ENCODE data around the gene UBE2V1.

UBE2V1 gene

GRCh38 chr20:50061151-50062005 is 51.6 kb downstream of the UBE2V1 start:
- DNase-seq = no peak

DNA sequence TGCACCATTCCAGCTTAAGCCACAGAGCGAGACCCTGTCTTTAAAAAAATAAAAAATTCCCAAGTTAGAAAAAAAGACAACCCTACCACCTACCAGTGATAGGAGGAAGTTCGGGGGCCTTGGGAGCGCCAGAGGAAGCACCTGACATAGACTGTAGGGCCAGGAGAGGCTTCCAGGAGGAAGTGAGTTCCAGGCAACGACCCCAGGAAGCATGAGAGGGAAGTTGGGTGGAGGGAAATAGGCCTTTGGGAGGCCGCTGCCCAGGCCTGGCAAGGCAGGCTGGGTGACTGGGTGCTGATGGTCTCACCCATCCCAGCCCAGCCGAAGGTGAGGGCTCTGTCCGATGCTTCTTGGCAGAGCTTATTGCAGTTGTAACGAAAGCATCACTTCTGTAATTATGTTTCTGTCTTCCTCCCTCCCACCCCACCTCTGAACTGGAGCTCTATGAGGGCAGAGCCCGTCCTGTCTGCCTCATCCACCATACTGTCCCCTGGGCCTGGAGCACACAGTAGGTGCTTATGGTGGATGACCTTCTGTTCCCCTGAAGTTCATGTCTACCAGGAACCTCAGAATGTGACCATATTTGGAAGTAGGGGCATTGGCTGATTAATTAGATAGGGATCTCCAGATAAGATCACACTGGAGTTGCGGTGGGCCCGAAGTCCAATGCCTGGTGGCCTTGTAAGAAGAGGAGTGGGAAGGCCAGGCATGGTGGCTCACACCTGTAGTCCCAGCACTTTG is 54.1 kb downstream of the UBE2V1 start:
- no peak for DNase-seq

- no peak for DNase-seq
Measured at GRCh38 chr20:50057714-50058053, 55.3 kb downstream of the UBE2V1 start.

DNA sequence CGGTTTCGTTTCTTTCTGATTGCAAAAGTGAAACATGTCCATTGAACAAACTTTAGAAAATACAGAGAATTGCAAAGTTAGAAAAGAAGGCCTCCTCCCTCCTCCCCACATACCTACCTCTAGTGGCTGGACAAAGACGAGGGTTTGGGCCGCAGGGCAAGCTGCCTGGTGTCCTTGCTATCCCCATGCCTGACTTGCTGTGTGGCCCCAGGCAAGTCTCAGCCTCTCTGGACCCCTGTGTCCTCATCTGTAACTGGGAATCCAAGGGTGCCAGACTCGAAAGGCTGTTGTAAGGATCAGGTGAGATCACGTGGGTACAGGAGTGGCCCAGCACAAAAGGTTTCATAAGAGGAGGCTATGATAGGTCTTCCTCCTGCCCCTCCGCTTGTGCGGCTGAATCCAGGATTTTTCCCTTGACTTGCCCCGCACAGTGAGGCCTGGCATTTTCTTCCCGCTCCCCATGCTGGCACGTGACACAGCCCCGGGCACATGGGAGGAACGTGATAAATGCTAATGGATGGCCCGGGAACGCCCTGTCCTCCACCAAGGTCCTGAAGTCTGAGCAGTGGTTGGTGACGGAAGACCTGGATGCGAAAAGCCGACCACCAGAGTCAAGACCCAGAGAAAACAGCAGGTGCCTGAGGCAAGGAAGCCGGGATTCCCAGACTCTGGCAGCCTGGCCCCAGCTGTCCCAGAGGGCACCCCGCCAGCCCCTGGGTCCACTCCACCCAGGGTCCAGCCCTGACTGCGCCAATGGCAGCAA is 55.8 kb downstream of the UBE2V1 start:
- DNase-seq = no peak

- no peak for DNase-seq
Measured at GRCh38 chr20:50056408-50056926, 56.5 kb downstream of the UBE2V1 start.

DNA sequence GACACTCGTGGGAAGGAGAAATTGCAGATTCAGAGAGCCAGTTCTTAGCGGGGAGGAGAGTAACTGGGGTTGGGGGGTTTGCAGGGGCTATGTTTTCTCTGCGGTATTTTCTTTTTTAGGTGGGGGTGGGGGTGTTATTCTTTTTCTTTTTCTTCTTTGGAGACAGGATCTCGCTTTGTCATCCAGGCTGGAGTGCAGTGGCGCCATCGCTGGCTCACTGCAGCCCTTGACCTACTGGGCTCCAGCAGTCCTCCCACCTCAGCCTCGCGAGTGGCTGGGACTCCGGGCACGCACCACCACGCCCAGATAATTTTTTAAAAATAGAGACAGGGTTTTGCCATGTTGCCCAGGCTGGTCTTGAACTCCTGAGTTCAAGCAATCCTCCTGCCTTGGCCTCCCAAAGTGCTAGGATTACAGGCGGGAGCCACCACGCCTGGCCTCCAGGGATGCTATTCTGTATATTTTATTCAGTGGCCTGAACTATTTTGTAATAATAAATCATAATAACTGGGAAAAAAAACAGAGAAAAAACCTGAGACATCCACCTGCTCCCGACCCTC is 57.3 kb downstream of the UBE2V1 start:
- no peak for DNase-seq

DNA sequence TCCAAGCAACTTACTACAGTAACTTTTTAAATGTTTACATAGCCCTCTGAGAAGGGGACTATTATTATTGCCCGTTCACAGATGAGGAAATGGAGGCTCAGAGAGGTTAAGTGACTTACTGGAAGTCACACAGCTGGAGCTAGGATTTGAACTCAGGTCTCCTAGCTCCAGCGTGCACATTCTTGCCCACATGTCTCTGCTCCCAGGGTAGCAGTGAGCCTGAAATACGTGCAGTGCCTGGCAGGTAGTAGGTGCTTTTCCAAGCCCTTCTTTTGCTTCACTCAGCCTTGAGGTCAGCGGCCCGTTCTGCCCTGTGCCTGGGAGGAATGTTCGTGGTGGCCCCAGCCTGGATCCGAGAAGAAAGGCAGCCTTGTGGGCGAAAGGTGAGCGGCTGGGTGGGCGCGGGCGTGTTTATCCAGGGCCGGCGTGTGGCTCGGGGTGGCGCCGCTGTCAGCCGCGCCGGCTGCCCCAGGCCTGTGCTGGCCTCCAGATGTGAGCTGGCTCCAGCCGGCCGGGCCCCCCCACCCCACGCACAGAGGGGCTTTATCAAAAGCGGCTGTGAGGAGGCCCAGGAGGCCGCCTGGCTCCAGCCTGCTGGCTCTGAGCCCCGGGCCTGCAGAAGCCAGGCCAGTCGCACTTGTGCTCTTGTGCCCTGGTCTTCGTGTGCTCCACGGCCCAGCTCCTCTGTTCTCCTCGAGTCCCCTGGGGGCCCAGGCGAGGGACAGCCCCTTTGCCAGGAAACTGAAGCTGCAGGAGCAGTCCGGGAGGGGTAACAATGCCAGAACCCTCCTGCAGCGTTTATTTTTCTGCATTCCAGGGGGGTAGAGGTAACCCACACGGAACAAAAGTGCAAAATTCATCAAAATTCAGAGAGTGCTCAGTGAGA is 58.1 kb downstream of the UBE2V1 start:
- no peak for DNase-seq

- no peak for DNase-seq
Measured at GRCh38 chr20:50054231-50054547, 58.8 kb downstream of the UBE2V1 start.

DNA sequence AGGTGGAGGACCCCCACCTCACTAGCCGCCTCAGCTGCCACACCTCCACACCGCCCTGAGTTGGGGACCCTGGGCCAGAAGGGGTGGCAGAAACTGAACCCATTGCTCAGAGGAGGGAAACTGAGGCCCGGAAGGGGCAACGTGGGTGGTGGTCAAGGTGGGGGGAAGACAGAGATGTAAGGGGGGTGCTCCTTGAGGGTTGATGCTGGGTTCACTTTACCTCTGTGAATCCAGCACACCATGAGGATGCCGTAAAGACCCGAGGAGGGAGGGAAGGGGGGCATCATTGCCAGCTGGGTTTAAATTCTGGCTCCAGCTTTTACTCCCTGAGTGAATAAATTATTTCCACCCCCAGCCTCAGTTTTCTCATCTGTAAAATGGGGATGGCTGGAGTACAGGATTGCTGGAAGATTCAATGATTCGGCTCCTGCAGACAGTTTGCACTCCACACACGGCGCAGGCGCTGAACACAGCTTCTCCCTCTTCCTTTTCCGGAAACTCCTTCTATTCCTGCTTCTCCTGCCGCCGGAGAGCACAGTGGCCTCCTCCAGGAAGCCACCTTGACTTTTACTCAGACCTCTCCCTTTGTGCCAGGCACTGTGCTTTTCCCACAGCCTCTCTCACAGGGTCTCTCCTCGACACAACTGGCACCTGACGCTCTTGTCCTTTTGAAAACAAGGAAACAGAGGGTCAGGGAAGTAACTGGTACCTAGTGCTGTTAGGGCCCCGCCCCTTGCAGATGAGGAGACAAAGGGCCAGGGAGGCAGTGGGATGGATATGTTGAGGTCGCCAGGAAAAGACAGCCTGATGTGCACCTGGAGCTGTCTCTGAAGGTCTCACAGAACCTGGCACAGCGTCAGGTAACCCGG is 59.4 kb downstream of the UBE2V1 start:
- no peak for DNase-seq

- DNase-seq = no peak
Measured at GRCh38 chr20:50052550-50053361, 60.2 kb downstream of the UBE2V1 start.

- DNase-seq = no peak
Measured at GRCh38 chr20:50050660-50051308, 62.2 kb downstream of the UBE2V1 start.

DNA sequence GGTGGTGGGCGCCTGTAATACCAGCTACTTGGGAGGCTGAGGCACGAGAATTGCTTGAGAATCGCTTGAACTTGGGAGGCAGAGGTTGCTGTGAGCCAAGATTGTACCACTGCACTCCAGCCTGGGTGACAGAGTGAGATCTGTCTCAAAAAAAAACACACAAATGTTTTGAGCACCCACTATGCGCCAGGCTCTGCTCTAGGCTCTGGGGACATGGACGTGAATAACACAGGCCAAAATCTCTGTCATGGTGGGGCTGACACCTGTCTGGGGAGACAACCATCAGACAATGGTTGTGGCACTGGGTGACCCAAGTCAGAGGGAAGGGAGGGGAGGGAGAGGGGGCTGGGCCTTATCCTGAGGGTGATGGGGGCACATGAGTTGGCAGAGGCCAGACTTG is 62.7 kb downstream of the UBE2V1 start:
- no peak for DNase-seq

DNA sequence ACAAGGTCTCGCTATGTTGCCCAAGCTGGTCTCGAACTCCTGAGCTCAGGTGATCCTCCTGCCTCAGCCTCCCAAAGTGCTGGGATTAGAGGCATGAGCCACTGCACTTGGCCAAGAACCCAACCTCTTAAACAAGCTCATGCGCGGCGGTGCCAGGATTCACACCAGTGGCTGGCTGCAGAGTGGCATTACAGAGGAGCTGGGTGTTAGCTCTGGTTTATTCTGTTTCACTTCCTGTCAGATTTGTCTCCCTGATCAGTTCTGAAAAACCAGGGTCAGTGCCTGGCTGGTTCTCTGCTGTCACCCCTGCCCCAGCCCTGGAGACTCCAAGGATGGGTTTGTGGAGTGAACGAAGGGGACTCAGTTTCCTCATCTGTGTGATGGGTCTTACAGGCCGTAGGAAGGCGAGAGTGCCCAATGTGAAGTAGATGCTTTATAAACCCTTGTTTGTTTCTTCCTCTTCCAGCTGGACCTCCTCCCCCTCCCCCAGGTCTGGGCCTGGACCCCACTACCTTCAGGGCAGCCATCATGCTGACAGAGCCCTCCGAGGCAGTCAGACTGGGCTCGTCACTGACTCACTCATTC is 63.4 kb downstream of the UBE2V1 start:
- DNase-seq = no peak

DNA sequence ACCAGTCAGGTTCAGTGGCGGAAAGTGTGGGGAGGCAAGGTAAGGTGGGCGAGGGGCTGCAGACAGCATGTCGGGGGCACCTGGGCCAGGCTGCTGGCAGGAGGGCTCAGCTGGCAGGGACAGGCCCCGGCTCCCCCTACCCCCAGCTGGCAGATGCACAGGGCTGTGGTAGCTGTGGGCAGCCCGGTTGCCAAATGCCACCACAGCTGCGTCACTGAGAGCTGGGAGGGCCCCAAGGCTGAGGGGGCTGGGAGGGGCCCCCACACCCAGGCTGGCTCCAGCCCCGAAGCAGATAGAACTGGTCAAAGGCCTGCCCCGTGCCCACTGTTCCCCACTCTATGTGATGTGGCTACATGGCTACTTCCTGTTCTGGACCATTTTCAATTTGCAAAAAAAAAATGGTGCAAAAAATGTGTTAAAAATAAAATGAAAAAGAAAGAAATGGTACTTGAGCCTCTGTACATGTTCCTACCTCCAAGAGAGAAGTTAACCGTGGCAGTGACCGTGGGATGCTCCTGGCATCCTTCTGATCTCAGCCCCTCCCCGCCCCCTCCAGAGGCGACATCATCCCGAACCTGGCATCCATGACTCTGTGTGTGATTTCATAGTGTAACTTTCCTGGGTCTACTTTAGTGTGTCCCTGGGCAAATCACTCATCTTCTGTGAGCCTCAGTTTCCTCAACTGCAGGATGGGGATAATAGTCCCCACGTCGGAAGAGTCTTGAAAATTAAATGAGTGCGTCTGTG is 64.4 kb downstream of the UBE2V1 start:
- no peak for DNase-seq

DNA sequence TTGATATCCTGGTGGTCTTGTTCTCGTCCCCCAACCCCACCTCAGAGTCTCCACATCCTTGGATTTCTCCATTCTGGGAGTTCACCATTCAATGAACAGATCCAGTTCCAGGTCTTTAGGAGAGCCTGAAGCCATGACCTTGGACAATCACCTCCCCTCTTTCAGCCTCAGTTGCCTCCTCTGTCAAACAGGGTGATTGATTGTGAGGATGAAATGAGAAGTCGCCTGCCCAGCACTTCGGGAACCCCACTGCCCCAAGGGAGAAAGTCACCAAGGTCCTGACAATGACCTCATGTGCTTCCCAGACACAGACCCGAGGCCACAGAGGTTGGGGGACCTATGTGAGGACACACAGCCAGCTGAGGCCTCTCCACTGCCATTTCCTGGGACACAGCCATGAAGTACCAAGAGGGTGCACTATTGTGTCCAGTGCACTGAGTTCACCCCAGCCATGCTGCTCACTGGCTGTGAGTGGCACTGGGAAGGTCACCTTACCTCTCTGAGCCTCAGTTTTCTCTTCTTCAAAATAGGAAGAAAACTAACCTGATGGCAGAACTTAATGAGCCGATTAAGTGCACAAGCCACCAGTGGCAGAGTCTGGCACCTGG is 68.5 kb downstream of the UBE2V1 start:
- no peak for DNase-seq

DNA sequence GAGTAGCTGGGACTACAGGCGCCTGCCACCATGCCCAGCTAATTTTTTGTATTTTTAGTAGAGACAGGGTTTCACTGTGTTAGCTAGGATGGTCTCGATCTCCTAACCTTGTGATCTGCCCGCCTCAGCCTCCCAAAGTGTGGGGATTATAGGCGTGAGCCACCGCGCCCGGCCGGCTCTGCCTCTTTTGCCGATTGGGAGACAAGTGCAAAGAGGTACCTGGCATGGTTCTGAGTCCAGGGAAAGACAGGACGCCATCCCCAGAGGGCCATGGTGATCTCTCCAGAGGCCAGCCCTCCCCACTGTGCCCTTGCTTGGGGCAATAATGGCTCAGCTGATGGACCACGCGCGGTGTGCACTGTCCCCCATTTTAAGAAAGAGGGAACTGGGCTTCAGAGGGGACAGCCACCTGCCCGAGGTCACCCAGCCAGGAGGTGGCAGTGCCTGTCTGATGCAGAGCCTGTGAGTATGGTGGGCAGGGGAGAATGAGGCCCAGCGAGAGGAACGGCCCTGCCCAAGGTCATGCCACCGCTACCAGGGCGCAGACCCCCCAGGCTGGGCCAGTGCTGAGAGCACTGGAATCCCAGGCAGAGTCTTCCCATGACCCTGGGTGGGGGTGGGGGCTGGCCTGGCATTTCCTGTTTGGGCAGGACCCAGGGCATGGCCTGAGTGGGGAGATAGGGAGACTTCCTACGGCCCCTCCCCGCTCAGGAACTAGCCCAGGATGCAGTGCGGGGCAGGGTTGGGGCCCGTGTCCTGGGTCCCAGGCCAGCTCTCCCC is 69.2 kb downstream of the UBE2V1 start:
- no peak for DNase-seq
